MM.1S (cell line): ENCODE data around the gene RIPOR2.

ENCODE experiments used
- EZH2 ChIP-seq: fragments of 300-600 bp; sonication (generic); optimal IDR thresholded peaks from 2 replicates; pipeline ENCODE3; 2017; ENCODE audit warnings: low read depth, mild to moderate bottlenecking, antibody characterized with exemption, low read length, mixed read lengths
- TF ChIP-seq, protein P1 (sequence below): fragments of 300-600 bp; sonication (generic); IDR thresholded peaks from 2 replicates; pipeline ENCODE4 v1.5.1; 2016; ENCODE audit warnings: antibody characterized with exemption, low read length, mixed read lengths

GRCh38 chr6:24768361-24768760 lies 167.4 kb downstream of the RIPOR2 start:
- TF ChIP-seq EZH2: no peak
- TF ChIP-seq, protein P1, sequence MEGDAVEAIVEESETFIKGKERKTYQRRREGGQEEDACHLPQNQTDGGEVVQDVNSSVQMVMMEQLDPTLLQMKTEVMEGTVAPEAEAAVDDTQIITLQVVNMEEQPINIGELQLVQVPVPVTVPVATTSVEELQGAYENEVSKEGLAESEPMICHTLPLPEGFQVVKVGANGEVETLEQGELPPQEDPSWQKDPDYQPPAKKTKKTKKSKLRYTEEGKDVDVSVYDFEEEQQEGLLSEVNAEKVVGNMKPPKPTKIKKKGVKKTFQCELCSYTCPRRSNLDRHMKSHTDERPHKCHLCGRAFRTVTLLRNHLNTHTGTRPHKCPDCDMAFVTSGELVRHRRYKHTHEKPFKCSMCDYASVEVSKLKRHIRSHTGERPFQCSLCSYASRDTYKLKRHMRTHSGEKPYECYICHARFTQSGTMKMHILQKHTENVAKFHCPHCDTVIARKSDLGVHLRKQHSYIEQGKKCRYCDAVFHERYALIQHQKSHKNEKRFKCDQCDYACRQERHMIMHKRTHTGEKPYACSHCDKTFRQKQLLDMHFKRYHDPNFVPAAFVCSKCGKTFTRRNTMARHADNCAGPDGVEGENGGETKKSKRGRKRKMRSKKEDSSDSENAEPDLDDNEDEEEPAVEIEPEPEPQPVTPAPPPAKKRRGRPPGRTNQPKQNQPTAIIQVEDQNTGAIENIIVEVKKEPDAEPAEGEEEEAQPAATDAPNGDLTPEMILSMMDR: no peak
